ENCODE results near the gene ADAMTS20. TPM values are rescaled to one million over a fixed set of nuclear protein-coding genes. Genes with fewer than 3 reads are reported as not detected.

ADAMTS20 gene, protein sequence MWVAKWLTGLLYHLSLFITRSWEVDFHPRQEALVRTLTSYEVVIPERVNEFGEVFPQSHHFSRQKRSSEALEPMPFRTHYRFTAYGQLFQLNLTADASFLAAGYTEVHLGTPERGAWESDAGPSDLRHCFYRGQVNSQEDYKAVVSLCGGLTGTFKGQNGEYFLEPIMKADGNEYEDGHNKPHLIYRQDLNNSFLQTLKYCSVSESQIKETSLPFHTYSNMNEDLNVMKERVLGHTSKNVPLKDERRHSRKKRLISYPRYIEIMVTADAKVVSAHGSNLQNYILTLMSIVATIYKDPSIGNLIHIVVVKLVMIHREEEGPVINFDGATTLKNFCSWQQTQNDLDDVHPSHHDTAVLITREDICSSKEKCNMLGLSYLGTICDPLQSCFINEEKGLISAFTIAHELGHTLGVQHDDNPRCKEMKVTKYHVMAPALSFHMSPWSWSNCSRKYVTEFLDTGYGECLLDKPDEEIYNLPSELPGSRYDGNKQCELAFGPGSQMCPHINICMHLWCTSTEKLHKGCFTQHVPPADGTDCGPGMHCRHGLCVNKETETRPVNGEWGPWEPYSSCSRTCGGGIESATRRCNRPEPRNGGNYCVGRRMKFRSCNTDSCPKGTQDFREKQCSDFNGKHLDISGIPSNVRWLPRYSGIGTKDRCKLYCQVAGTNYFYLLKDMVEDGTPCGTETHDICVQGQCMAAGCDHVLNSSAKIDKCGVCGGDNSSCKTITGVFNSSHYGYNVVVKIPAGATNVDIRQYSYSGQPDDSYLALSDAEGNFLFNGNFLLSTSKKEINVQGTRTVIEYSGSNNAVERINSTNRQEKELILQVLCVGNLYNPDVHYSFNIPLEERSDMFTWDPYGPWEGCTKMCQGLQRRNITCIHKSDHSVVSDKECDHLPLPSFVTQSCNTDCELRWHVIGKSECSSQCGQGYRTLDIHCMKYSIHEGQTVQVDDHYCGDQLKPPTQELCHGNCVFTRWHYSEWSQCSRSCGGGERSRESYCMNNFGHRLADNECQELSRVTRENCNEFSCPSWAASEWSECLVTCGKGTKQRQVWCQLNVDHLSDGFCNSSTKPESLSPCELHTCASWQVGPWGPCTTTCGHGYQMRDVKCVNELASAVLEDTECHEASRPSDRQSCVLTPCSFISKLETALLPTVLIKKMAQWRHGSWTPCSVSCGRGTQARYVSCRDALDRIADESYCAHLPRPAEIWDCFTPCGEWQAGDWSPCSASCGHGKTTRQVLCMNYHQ (N-terminal part only)
- 0.81 and 0.90 TPM in 2 replicates for total RNA-seq (2014; rRNA removed; shearing (Covaris generic))

DNA sequence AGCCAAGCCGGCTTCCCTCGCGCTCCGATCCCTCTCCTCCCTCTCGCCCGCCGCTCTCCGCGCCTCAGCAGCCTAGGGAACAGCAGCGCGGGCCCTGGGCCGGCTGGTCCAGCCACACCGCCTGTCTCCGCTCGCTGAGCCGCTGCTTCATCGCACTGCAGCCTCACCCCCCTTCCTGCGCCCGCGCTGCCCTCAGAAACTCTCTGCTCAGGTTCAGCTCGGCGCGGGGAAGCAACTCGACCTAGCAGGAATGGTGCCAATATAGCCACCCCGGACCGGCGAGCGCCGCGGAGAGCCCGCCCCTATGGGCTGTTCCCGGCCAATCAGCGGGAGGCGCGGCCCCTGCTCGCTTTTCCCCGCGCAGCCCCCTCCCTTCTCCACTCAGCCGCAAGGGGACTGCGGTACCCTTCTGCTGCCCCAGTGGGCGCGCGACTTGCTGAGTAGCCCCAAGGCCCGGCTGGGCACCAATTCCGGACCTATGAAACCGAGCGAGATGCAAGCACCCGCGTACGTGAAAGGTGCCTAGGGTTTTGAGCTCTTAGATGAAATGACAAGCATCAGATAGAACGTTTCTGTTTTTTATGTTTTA is at the start of gene ADAMTS20:
ADAMTS20 (minus strand) TSS at position 233 of the 589 bp plus-strand sequence. CDS start 282 bp downstream, outside the sequence.
- peaks cover 27% of the 10 kb centered on the region for H3K27me3 ChIP-seq (ENCODE audit: control insufficient read depth, insufficient read depth, low read length)
- H3K4me3 ChIP-seq (ENCODE audit: insufficient read depth, low read depth, low read length), result peak within 1 kb of the TSS; percentile 57
- H3K36me3 ChIP-seq (replicated peaks; ENCODE audit: control insufficient read depth, insufficient read depth, low read length), result no peaks in the 10 kb centered on the region
- DNase-seq, result peak; percentile 94

DNA sequence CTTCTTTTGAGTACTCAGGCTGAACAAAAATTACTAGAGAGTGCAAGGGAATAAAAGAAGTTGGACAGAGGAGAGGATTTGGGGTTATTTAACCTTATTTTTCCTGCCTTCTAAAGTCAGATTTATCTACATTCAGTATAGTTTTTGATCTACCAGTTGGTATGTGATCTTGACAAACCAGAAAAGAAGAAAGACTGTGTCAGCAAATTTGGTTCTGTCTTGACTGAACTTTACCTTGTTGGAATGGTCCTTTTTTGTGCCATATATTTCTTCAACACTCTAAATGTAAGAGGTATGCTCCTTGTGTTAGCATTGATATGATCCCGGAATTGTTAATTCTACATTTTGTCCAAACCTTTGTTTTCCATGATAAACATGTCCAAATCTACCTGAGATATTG is 47.7 kb upstream of the ADAMTS20 start:
- Histone ChIP-seq H3K4me3 (ENCODE audit: insufficient read depth, low read depth, low read length) (no peak overlapping the region), H3K27me3 (ENCODE audit: control insufficient read depth, insufficient read depth, low read length) (no peaks in the 10 kb centered on the region), H3K36me3 (replicated peaks; ENCODE audit: control insufficient read depth, insufficient read depth, low read length) (no peaks in the 10 kb centered on the region)
- DNase-seq, result no peak

DNA sequence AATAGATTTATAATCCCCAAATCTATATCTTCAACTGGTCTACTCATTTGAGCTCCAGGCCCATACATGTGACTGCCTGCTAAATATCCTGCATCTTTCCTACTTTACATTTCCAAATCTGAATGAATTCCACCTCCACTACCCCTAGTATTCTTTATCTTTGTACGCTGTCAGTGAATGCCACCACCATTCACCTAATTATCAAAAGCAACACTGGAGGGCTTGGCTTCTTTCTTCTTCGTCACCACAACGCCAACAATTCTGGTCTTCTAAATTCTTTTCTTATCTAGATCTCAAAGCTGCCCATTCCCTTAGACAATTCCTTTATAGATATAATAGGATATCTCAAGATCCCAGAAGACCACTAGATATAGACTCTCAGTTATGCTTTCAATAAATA is 47.1 kb upstream of the ADAMTS20 start:
- H3K27me3 ChIP-seq (ENCODE audit: control insufficient read depth, insufficient read depth, low read length), result no peaks in the 10 kb centered on the region

DNA sequence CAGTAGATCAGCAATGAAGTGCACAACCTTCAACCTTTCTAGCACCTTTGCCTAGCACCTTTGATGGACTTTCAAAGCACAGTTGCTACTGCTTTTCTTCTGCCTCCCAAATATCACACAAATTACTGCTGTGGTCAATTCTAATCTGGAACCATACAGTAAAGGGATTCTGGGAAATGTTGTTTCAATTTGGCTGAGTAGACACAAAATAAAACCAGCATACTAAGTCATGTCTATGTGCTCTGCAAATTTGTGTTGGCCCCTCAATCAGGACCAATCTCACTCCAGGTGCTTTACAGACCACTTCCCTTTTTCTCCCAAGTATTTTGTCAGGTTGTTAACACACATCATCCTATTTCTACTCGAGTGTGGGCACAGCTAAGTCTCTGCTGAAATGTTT is 38.3 kb upstream of the ADAMTS20 start:
- no peak overlapping the region for H3K4me3 ChIP-seq (ENCODE audit: insufficient read depth, low read depth, low read length)
- H3K27me3 ChIP-seq (ENCODE audit: control insufficient read depth, insufficient read depth, low read length), result no peaks in the 10 kb centered on the region
- H3K36me3 ChIP-seq (replicated peaks; ENCODE audit: control insufficient read depth, insufficient read depth, low read length), result no peaks in the 10 kb centered on the region
- DNase-seq, result no peak

More for the DNA sequence above, 47.1 kb upstream of the ADAMTS20 start:
- Histone ChIP-seq H3K4me3 (ENCODE audit: insufficient read depth, low read depth, low read length) (no peak overlapping the region), H3K36me3 (replicated peaks; ENCODE audit: control insufficient read depth, insufficient read depth, low read length) (no peaks in the 10 kb centered on the region)
- DNase-seq, result no peak

DNA sequence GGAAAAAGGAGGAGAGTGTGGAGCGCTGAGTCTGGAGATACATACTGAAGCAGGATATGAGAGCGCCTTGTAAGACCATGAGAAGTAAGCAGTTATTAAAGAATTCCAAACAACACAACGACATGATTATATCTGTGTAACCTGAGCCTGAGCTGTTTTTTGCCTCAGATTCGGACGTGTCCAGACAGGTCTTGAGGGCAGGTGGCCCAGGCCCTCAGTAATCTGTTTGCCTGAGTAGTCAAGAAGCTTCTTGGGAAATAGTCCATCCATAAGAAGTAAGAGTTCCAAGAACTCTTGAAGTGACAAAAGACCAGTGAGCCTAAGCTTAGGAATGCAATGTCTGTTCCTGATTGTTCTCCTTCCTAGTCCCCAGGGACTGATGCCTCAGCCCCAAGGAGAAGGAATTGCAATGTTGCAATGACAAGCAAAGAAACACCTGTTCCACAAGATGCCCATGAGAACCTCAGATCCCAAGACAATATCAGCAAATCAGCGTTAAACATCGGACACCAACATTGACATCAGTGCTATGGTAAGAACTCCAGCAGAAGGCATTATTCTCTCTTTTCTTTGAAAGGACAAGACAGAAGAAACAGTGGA is 34.7 kb upstream of the ADAMTS20 start:
- Histone ChIP-seq H3K4me3 (ENCODE audit: insufficient read depth, low read depth, low read length) (no peak overlapping the region), H3K27me3 (ENCODE audit: control insufficient read depth, insufficient read depth, low read length) (no peaks in the 10 kb centered on the region), H3K36me3 (replicated peaks; ENCODE audit: control insufficient read depth, insufficient read depth, low read length) (no peaks in the 10 kb centered on the region)
- DNase-seq, result no peak

DNA sequence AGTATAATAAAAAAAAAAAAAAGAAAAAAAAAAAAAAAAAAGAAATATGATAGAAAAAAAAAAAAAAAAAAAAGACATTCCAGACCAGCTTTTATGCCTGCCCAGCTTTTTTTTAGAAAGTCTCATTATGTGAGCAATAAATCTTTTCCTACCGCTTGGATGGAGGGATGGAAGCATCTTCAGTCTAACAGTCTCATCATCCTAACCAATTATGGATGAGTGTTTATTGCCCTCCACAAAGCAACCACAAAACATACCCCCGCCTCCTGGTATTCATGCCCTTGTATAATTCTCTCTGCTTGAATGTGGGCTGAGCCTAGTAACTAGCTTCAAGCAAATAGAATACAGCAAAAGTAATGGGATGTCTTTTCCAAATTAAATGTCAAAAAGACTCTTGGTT is 33.7 kb upstream of the ADAMTS20 start:
- no peak overlapping the region for H3K4me3 ChIP-seq (ENCODE audit: insufficient read depth, low read depth, low read length)
- no peaks in the 10 kb centered on the region for H3K36me3 ChIP-seq (replicated peaks; ENCODE audit: control insufficient read depth, insufficient read depth, low read length)
- no peak for DNase-seq
- H3K27me3 ChIP-seq (ENCODE audit: control insufficient read depth, insufficient read depth, low read length), result no peaks in the 10 kb centered on the region

DNA sequence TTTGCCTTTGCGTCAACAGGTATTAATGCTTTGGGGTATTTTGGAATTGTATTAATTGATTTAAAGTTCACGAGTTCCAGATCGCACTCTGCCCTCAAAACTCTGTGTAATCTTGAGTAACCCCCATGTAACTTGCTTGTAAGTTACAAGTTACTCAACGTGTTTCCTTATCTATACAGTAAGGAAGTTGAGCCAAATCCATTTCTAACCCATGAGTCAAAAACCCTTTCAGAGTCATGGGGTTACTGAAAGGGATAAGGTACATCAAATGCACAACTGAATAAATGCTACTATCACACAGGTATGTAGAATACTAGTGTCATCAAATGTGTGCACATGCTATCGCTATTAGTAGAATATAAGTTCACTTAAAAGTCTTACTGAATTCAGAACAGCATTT is 28.6 kb upstream of the ADAMTS20 start:
- DNase-seq, result no peak
- Histone ChIP-seq H3K27me3 (ENCODE audit: control insufficient read depth, insufficient read depth, low read length) (no peaks in the 10 kb centered on the region), H3K4me3 (ENCODE audit: insufficient read depth, low read depth, low read length) (no peak overlapping the region), H3K36me3 (replicated peaks; ENCODE audit: control insufficient read depth, insufficient read depth, low read length) (no peaks in the 10 kb centered on the region)

DNA sequence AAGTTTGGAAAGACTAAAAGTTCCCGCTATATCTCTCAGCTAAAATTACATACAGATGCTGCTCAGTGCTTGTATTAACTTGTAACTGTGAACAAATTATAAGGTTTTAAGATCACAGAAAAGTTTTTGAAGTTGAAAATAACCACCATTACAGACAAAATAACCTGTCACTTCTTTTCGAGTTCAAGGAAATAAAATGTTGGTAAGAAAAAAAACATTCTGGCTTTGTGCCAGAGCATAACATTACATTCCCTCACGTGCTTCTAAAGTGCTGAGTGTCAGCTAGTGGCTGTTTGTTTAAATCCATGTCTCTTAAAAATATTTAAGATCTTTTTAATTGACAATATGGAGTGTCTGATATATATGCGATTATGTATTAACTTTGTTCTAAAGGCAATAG is 27.2 kb upstream of the ADAMTS20 start:
- no peak overlapping the region for H3K4me3 ChIP-seq (ENCODE audit: insufficient read depth, low read depth, low read length)
- no peaks in the 10 kb centered on the region for H3K36me3 ChIP-seq (replicated peaks; ENCODE audit: control insufficient read depth, insufficient read depth, low read length)
- H3K27me3 ChIP-seq (ENCODE audit: control insufficient read depth, insufficient read depth, low read length), result no peaks in the 10 kb centered on the region
- no peak for DNase-seq

DNA sequence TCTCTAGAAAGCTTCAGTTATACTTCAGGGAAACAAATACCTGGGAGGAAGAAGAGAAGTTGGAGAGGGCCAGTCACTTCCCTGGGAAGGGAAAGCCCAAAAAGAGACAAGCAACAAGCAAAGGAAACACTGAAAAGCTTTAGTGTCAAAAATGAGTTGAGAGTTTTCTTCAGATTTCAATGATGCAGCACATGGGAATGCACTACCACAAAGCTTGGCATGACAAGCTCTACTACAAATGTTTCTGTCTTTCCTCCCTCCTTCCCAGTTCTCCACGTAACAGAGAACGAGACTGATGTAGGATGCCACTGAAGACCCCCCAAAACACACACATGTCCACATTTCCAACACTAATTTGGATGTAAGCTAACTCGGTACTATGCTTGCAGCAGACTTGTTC is 26.8 kb upstream of the ADAMTS20 start:
- Histone ChIP-seq H3K4me3 (ENCODE audit: insufficient read depth, low read depth, low read length) (no peak overlapping the region), H3K36me3 (replicated peaks; ENCODE audit: control insufficient read depth, insufficient read depth, low read length) (no peaks in the 10 kb centered on the region), H3K27me3 (ENCODE audit: control insufficient read depth, insufficient read depth, low read length) (no peaks in the 10 kb centered on the region)
- no peak for DNase-seq

DNA sequence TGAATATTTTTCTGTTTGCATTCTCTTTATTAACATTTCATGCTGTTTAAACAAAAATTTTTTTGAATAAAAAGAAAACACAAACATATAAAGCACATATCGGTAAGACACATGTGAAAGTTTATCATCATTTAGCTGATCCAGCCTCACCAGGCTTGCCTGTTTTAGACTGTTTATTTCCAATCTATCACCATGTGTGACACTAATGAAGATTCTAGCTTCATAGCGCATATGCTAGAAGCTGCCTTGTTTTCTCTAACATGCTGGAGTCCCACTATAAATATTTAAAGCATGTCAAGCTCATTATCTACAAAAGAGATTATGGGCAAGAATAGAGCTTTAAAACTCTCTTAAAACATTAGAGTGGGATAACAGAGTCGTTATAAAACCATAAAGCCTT is 25.4 kb upstream of the ADAMTS20 start:
- H3K36me3 ChIP-seq (replicated peaks; ENCODE audit: control insufficient read depth, insufficient read depth, low read length), result no peaks in the 10 kb centered on the region
- no peak overlapping the region for H3K4me3 ChIP-seq (ENCODE audit: insufficient read depth, low read depth, low read length)
- DNase-seq, result no peak
- no peaks in the 10 kb centered on the region for H3K27me3 ChIP-seq (ENCODE audit: control insufficient read depth, insufficient read depth, low read length)

DNA sequence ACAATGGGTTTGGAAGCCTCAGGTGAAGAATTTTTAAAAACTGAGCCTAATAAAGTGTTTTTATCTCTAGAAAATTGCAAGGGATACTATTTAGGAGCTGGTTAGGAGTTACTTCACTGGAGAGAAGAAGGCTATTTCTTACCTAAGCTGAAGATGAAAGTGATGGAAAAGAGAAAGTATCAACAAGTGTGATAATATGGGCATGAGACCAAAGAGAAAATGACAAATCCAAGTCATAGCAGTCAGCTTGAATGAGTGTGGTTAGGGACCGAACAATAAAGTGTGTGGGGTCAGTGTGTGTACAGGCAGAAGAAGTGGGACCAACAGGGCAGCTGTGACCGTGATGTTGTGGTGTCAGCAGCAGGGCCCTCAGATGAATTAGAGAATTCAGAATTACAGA is 24.2 kb upstream of the ADAMTS20 start:
- H3K4me3 ChIP-seq (ENCODE audit: insufficient read depth, low read depth, low read length), result no peak overlapping the region

DNA sequence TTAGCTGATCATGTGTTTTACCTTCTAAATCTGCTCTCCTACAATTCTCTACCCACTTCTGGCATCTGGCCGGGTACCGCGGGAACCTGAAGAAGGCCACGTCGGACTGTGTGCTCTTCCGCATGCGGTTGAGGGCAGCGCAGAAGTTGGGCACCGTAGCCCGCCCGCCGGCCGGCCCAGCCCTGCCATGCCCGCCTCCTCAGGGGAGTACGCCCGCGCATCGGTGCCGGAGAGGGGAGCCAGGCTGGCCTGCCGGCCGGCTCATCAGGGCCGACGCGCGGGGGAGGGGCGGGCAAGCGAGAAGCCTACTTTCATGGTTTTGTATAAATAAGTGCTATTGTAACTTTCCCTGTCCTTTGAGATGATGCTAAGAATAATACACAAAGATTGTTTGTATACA is 19.9 kb upstream of the ADAMTS20 start:
- Histone ChIP-seq H3K36me3 (replicated peaks; ENCODE audit: control insufficient read depth, insufficient read depth, low read length) (no peaks in the 10 kb centered on the region), H3K27me3 (ENCODE audit: control insufficient read depth, insufficient read depth, low read length) (no peaks in the 10 kb centered on the region), H3K4me3 (ENCODE audit: insufficient read depth, low read depth, low read length) (no peak overlapping the region)
- peak; percentile 37 for DNase-seq

More for the DNA sequence above, 24.2 kb upstream of the ADAMTS20 start:
- DNase-seq, result no peak
- Histone ChIP-seq H3K36me3 (replicated peaks; ENCODE audit: control insufficient read depth, insufficient read depth, low read length) (no peaks in the 10 kb centered on the region), H3K27me3 (ENCODE audit: control insufficient read depth, insufficient read depth, low read length) (no peaks in the 10 kb centered on the region)

DNA sequence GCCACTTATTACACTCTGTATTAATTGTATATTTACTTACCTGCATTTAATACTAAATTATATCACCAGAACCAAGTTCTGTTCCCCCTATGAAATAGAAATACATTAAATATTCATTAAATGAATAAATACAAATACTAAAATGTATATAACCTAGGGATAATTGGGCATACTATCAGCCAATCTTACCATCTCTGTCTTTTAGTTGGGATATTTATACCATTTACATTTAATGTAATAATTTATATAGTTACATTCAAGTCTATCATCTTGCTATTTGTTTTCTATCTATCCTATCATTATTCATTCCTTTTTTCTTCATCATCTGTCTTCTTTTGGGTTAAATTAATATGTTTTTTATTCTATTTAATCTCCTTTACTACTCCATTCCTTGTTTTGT is 4.1 kb upstream of the ADAMTS20 start:
- no peak overlapping the region for H3K4me3 ChIP-seq (ENCODE audit: insufficient read depth, low read depth, low read length)
- no peak for DNase-seq
- H3K27me3 ChIP-seq (ENCODE audit: control insufficient read depth, insufficient read depth, low read length), result peaks cover 15% of the 10 kb centered on the region

More for the DNA sequence above, 4.1 kb upstream of the ADAMTS20 start:
- no peaks in the 10 kb centered on the region for H3K36me3 ChIP-seq (replicated peaks; ENCODE audit: control insufficient read depth, insufficient read depth, low read length)

Data from H7 (cell line).